ENCODE data around the gene GLB1L2. TPM values are rescaled to one million over a fixed set of nuclear protein-coding genes. Genes with fewer than 3 reads are reported as not detected.

Gene GLB1L2
- total and polyA plus RNA-seq, 3 donors from 2014 or later = 18.5 to 29.9 (median 29.1) TPM

- no peaks in the 10 kb centered on the region for H3K9me3 ChIP-seq
- no peaks in the 10 kb centered on the region for H3K4me1 ChIP-seq
- no peak for TF ChIP-seq CTCF (IDR thresholded peaks at IDR 0.05)
- TF ChIP-seq POLR2A (IDR thresholded peaks at IDR 0.05) = no peak
- no peak overlapping the region for H3K27ac ChIP-seq
- intact Hi-C loops (cut with DNase I; ENCODE audit: low total_unique reads) = no loop called here
- H3K27me3 ChIP-seq = no peaks in the 10 kb centered on the region
- no peak for DNase-seq
- no peak overlapping the region for H3K4me3 ChIP-seq
- WGBS, 2 donors = 80 to 92% methylated on average over 10 of the region's 10 CpGs
- H3K36me3 ChIP-seq (ENCODE audit: low read depth, missing control alignments) = no peaks in the 10 kb centered on the region
Measured at GRCh38 chr11:134372536-134372935, 40.7 kb downstream of the GLB1L2 start.

- no peaks in the 10 kb centered on the region for H3K4me1 ChIP-seq
- TF ChIP-seq CTCF (IDR thresholded peaks at IDR 0.05) (no peak), POLR2A (IDR thresholded peaks at IDR 0.05) (no peak)
- no peaks in the 10 kb centered on the region for H3K9me3 ChIP-seq
- no peak overlapping the region for H3K4me3 ChIP-seq
- H3K27ac ChIP-seq = no peak overlapping the region
- no peaks in the 10 kb centered on the region for H3K27me3 ChIP-seq
- no peaks in the 10 kb centered on the region for H3K36me3 ChIP-seq (ENCODE audit: low read depth, missing control alignments)
- 80 to 90% methylated on average over 7 to 8 of the region's 8 CpGs for WGBS, 2 donors
- no peak for DNase-seq
- intact Hi-C loops (cut with DNase I; ENCODE audit: low total_unique reads) = no loop called here
Measured at GRCh38 chr11:134372961-134373360, 41.2 kb downstream of the GLB1L2 start.

GRCh38 chr11:134373591-134374052, 41.8 kb downstream of the GLB1L2 start:
- Histone ChIP-seq H3K4me1 (no peaks in the 10 kb centered on the region), H3K27me3 (no peaks in the 10 kb centered on the region), H3K27ac (no peak overlapping the region), H3K36me3 (ENCODE audit: low read depth, missing control alignments) (no peaks in the 10 kb centered on the region), H3K9me3 (no peaks in the 10 kb centered on the region), H3K4me3 (no peak overlapping the region)
- TF ChIP-seq CTCF (IDR thresholded peaks at IDR 0.05) (no peak), POLR2A (IDR thresholded peaks at IDR 0.05) (no peak)
- intact Hi-C loops (cut with DNase I; ENCODE audit: low total_unique reads) = no loop called here
- 84 to 86% methylated on average over 6 to 14 of the region's 14 CpGs for WGBS, 2 donors
- no peak for DNase-seq

- Histone ChIP-seq H3K36me3 (ENCODE audit: low read depth, missing control alignments) (no peaks in the 10 kb centered on the region), H3K4me3 (no peak overlapping the region), H3K9me3 (no peaks in the 10 kb centered on the region), H3K4me1 (no peaks in the 10 kb centered on the region), H3K27ac (no peak overlapping the region), H3K27me3 (no peaks in the 10 kb centered on the region)
- intact Hi-C loops (cut with DNase I; ENCODE audit: low total_unique reads) = no loop called here
- DNase-seq = no peak
- TF ChIP-seq CTCF (IDR thresholded peaks at IDR 0.05) (no peak), POLR2A (IDR thresholded peaks at IDR 0.05) (no peak)
- 83 to 91% methylated on average over 9 of the region's 9 CpGs for WGBS, 2 donors
Measured at GRCh38 chr11:134374171-134374570, 42.4 kb downstream of the GLB1L2 start.

- Histone ChIP-seq H3K27ac (no peak overlapping the region), H3K27me3 (no peaks in the 10 kb centered on the region), H3K36me3 (ENCODE audit: low read depth, missing control alignments) (no peaks in the 10 kb centered on the region), H3K4me1 (no peaks in the 10 kb centered on the region), H3K9me3 (no peaks in the 10 kb centered on the region), H3K4me3 (no peak overlapping the region)
- intact Hi-C loops (cut with DNase I; ENCODE audit: low total_unique reads) = no loop called here
- WGBS, 2 donors = 89 to 93% methylated on average over 16 of the region's 16 CpGs
- TF ChIP-seq POLR2A (IDR thresholded peaks at IDR 0.05) (no peak), CTCF (IDR thresholded peaks at IDR 0.05) (no peak)
- DNase-seq = no peak
Measured at GRCh38 chr11:134374891-134375550, 43.2 kb downstream of the GLB1L2 start.

All from testis (tissue), 3 donors.